ENCODE results near the gene SPOCK1. TPM values are rescaled to one million over a fixed set of nuclear protein-coding genes. Genes with fewer than 3 reads are reported as not detected.

SPOCK1 gene
- total and polyA plus RNA-seq, 2 of the 13 experiments (the other 11 are each of a cell fraction or from before 2014, with no cell fraction given): 0.18 to 0.29 TPM

- TF ChIP-seq REST (IDR thresholded peaks at IDR 0.05; ENCODE audit: borderline replicate concordance in 1 of 2, low read depth in 1 of 2, low read length in 2 of 2): no peak
- peak; percentile 97 for TF ChIP-seq HINFP (CRISPR knock-in tag; IDR thresholded peaks at IDR 0.05; ENCODE audit: low read depth)
- TF ChIP-seq STAG1 (CRISPR knock-in tag; IDR thresholded peaks at IDR 0.05): peak; percentile 75
- TF ChIP-seq HNRNPLL (IDR thresholded peaks at IDR 0.05; ENCODE audit: low read depth, low read length, poor library complexity, severe bottlenecking): peak; percentile 22
- TF ChIP-seq PCBP1 (IDR thresholded peaks at IDR 0.05; ENCODE audit: borderline replicate concordance, low read depth, low read length): no peak
- no peak for TF ChIP-seq MAFG (CRISPR knock-in tag; IDR thresholded peaks at IDR 0.05)
- 0 out of 2 replicates have a peak, but pooled peaks have one; percentile 37 for TF ChIP-seq ARNT2 (CRISPR knock-in tag; IDR thresholded peaks at IDR 0.05; ENCODE audit: low read depth)
- peak; percentile 67 for TF ChIP-seq YY1 (IDR thresholded peaks at IDR 0.05; ENCODE audit: insufficient read depth, insufficient replicate concordance, low read depth, low read length)
- TF ChIP-seq, protein P1, sequence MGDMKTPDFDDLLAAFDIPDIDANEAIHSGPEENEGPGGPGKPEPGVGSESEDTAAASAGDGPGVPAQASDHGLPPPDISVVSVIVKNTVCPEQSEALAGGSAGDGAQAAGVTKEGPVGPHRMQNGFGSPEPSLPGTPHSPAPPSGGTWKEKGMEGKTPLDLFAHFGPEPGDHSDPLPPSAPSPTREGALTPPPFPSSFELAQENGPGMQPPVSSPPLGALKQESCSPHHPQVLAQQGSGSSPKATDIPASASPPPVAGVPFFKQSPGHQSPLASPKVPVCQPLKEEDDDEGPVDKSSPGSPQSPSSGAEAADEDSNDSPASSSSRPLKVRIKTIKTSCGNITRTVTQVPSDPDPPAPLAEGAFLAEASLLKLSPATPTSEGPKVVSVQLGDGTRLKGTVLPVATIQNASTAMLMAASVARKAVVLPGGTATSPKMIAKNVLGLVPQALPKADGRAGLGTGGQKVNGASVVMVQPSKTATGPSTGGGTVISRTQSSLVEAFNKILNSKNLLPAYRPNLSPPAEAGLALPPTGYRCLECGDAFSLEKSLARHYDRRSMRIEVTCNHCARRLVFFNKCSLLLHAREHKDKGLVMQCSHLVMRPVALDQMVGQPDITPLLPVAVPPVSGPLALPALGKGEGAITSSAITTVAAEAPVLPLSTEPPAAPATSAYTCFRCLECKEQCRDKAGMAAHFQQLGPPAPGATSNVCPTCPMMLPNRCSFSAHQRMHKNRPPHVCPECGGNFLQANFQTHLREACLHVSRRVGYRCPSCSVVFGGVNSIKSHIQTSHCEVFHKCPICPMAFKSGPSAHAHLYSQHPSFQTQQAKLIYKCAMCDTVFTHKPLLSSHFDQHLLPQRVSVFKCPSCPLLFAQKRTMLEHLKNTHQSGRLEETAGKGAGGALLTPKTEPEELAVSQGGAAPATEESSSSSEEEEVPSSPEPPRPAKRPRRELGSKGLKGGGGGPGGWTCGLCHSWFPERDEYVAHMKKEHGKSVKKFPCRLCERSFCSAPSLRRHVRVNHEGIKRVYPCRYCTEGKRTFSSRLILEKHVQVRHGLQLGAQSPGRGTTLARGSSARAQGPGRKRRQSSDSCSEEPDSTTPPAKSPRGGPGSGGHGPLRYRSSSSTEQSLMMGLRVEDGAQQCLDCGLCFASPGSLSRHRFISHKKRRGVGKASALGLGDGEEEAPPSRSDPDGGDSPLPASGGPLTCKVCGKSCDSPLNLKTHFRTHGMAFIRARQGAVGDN (CRISPR knock-in tag; IDR thresholded peaks at IDR 0.05): peak; percentile 28
- no peak for TF ChIP-seq TOE1 (CRISPR knock-in tag; IDR thresholded peaks at IDR 0.05)
- no peak for TF ChIP-seq ZNF781 (CRISPR knock-in tag; IDR thresholded peaks at IDR 0.05; ENCODE audit: borderline replicate concordance, not compliant biosample characterization)
- TF ChIP-seq, protein P2, sequence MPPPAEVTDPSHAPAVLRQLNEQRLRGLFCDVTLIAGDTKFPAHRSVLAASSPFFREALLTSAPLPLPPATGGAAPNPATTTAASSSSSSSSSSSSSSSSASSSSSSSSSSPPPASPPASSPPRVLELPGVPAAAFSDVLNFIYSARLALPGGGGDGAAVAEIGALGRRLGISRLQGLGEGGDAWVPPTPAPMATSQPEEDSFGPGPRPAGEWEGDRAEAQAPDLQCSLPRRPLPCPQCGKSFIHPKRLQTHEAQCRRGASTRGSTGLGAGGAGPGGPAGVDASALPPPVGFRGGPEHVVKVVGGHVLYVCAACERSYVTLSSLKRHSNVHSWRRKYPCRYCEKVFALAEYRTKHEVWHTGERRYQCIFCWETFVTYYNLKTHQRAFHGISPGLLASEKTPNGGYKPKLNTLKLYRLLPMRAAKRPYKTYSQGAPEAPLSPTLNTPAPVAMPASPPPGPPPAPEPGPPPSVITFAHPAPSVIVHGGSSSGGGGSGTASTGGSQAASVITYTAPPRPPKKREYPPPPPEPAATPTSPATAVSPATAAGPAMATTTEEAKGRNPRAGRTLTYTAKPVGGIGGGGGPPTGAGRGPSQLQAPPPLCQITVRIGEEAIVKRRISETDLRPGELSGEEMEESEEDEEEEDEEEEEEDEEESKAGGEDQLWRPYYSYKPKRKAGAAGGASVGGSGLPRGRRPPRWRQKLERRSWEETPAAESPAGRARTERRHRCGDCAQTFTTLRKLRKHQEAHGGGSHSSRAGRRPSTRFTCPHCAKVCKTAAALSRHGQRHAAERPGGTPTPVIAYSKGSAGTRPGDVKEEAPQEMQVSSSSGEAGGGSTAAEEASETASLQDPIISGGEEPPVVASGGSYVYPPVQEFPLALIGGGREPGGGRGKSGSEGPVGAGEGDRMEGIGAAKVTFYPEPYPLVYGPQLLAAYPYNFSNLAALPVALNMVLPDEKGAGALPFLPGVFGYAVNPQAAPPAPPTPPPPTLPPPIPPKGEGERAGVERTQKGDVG (CRISPR knock-in tag; IDR thresholded peaks at IDR 0.05; ENCODE audit: borderline replicate concordance): no peak
- peak; percentile 18; the same call in 1 of the 2 replicates for TF ChIP-seq ZFY (CRISPR knock-in tag; IDR thresholded peaks at IDR 0.05)
- no peak for TF ChIP-seq FOXK1 (CRISPR knock-in tag; IDR thresholded peaks at IDR 0.05; ENCODE audit: borderline replicate concordance, low read depth)
Measured at GRCh38 chr5:137498736-137499505, at the start of gene SPOCK1 (continued).
